Esophagus muscularis mucosa (tissue), 4 donors: ENCODE results near the gene EZR.

Source experiments
- EP300 ChIP-seq: sonication (generic); formaldehyde crosslinking; IDR thresholded peaks from one replicate; pipeline ENCODE4 v1.6.1; 2017; ENCODE audit warnings: antibody characterized with exemption
- POLR2A ChIP-seq: fragments of 450-650 bp; IDR thresholded peaks from one replicate; pipeline ENCODE4 v1.6.1; 2017; ENCODE audit warnings: antibody characterized with exemption, moderate library complexity, mild to moderate bottlenecking, low read depth
- TF ChIP-seq, protein P1 (sequence below), 3 experiments: fragments of 200-600 bp in 2 of 3; fragments of 450-650 bp in 1 of 3; sonication (generic) in 2 of 3; IDR thresholded peaks; one replicate each; pipeline ENCODE4 v1.5.1; 2017 to 2019; ENCODE audit warnings: antibody characterized with exemption in 3 of 3, mild to moderate bottlenecking in 2 of 3, moderate library complexity in 1 of 3

DNA sequence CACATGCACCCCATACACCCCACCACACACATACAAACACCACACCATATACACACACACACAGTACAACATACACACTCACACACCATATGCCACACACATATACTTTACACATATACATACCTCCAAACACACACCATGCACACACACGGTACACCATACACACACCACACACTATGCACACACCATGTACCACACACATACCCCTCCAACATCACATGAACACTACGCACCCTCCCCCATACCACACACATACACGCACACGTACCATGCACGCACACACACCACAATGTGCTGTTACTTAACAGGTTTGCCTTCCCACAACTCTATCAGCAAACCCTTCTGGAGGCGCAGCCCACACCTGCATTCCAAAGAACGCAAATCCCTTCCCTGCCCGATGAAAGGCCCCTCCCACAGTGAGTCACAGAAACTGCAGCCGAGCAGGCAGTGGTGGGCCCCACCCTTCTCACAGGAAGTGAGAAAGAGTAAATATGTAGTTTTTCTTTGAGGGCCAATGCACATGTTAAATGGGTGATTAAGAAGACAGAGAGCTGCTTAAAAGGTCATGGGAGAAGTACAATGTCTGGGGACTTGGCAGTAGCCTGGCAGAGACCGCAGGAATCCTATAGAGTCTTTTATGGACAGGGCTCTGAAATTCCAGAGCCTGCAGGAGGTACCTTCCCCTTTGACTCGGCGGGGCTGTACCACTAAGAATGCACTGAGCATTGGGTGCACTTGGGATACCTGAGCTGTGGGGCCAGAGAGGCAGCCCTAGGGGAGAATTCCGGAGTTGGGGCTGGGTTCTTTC is 34.1 kb upstream of the EZR start:
- TF ChIP-seq POLR2A = no peak
- TF ChIP-seq, protein P1, sequence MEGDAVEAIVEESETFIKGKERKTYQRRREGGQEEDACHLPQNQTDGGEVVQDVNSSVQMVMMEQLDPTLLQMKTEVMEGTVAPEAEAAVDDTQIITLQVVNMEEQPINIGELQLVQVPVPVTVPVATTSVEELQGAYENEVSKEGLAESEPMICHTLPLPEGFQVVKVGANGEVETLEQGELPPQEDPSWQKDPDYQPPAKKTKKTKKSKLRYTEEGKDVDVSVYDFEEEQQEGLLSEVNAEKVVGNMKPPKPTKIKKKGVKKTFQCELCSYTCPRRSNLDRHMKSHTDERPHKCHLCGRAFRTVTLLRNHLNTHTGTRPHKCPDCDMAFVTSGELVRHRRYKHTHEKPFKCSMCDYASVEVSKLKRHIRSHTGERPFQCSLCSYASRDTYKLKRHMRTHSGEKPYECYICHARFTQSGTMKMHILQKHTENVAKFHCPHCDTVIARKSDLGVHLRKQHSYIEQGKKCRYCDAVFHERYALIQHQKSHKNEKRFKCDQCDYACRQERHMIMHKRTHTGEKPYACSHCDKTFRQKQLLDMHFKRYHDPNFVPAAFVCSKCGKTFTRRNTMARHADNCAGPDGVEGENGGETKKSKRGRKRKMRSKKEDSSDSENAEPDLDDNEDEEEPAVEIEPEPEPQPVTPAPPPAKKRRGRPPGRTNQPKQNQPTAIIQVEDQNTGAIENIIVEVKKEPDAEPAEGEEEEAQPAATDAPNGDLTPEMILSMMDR (IDR thresholded peaks at IDR 0.05) = no peak
- TF ChIP-seq EP300 = no peak
